Panc1 (cell line): ENCODE measurements around the gene LY9. TPM values are rescaled to one million over a fixed set of nuclear protein-coding genes. Genes with fewer than 3 reads are reported as not detected.

ENCODE experiments used
- ATAC-seq: fragments of 200-7000 bp; cut with Tn5 transposase; 2 replicates; pipeline ENCODE4 v1.9.1; 2020; ENCODE audit warnings: mild to moderate bottlenecking, moderate library complexity
- BruUV-seq: library from RNA; stranded (reverse); fragments of 400-500 nt; replicated peaks from 2 replicates; lab custom pipeline; 2021; lab: Mats Ljungman, UMichigan
- CTCF ChIA-PET: fragments of 300-600 bp; sonication (Branson Sonifier 250); formaldehyde crosslinking; loops from one replicate; lab custom pipeline; 2022; ENCODE audit warnings: antibody characterized with exemption; lab: Charles Lee
- POLR2A ChIA-PET: fragments of 300-600 bp; sonication (Branson Sonifier 250); formaldehyde crosslinking; loops from one replicate; lab custom pipeline; 2022; ENCODE audit warnings: antibody characterized with exemption; lab: Charles Lee
- DNase-seq: peaks from one replicate; pipeline ENCODE4 v3.0.0-alpha.2; 2010; ENCODE audit warnings: low read depth, low spot score
- H3K27ac ChIP-seq: 2 replicates; pipeline ENCODE4 v1.5.1; 2011; ENCODE audit warnings: mild to moderate bottlenecking, low read length, inconsistent platforms
- H3K27me3 ChIP-seq: fragments of 200-500 bp; sonication (Bioruptor generic); 2 replicates; pipeline ENCODE4 v1.6.0; 2014; ENCODE audit warnings: low read length, inconsistent platforms; ENCODE audit not compliant: control insufficient read depth, insufficient read depth
- H3K36me3 ChIP-seq: fragments of 200-500 bp; sonication (Bioruptor generic); 2 replicates; pipeline ENCODE4 v1.5.1; 2014; ENCODE audit warnings: inconsistent platforms, mild to moderate bottlenecking, low read length, moderate library complexity; ENCODE audit not compliant: control insufficient read depth, insufficient read depth
- H3K4me1 ChIP-seq: 2 replicates; pipeline ENCODE4 v1.5.1; 2011; ENCODE audit warnings: inconsistent platforms, mild to moderate bottlenecking, low read length, moderate library complexity; ENCODE audit not compliant: control insufficient read depth, insufficient read depth
- H3K4me3 ChIP-seq, 2 experiments: 2 replicates each; pipeline ENCODE4 v1.5.1; 2011 to 2012; ENCODE audit warnings: low read depth in 2 of 2, low read length in 2 of 2, mild to moderate bottlenecking in 2 of 2, inconsistent platforms in 1 of 2, moderate library complexity in 1 of 2
- H3K9me3 ChIP-seq: fragments of 200-500 bp; sonication (Bioruptor generic); 2 replicates; pipeline ENCODE4 v1.5.1; 2014; ENCODE audit warnings: low read depth, mild to moderate bottlenecking, inconsistent platforms, low read length, moderate library complexity; ENCODE audit not compliant: control insufficient read depth, insufficient read depth
- POLR2AphosphoS5 ChIP-seq: IDR thresholded peaks from 2 replicates; pipeline ENCODE4 v1.6.1; 2012; ENCODE audit warnings: mild to moderate bottlenecking, low read depth, low read length, moderate library complexity
- SIN3A ChIP-seq: IDR thresholded peaks from 2 replicates; pipeline ENCODE4 v1.6.1; 2012; ENCODE audit warnings: low read depth, mild to moderate bottlenecking, low read length, moderate library complexity, borderline replicate concordance; ENCODE audit not compliant: insufficient read depth
- TCF7L2 ChIP-seq: IDR thresholded peaks from 2 replicates; pipeline ENCODE4 v1.6.1; 2011; ENCODE audit warnings: mild to moderate bottlenecking, low read depth, low read length, inconsistent platforms
- in situ Hi-C: cut with HindIII; loops from 2 replicates; pipeline ENCODE4 v1.10.0; 2016; ENCODE audit warnings: low sequenced_read_pairs, low pct_unique_long_range_greater_than_20kb
- intact Hi-C: fragments of 100-400 bp; cut with micrococcal nuclease; formaldehyde crosslinking; loops from one replicate; pipeline ENCODE4 v1.10.0; 2022; ENCODE audit not compliant: unreplicated experiment
- total RNA-seq: library from RNA; stranded (reverse); gene quantifications from one replicate; pipeline ENCODE4 v1.2.1, GENCODE V29; 2021; ENCODE audit not compliant: unreplicated experiment
- TF ChIP-seq, protein P1 (sequence below): fragments of 450-650 bp; IDR thresholded peaks from 2 replicates; pipeline ENCODE4 v1.5.1; 2017; ENCODE audit warnings: mild to moderate bottlenecking
- TF ChIP-seq, protein P2 (sequence below), 2 experiments: IDR thresholded peaks; 2 replicates each; pipeline ENCODE4 v1.6.1; 2011 to 2012; ENCODE audit warnings: low read depth in 2 of 2, control low read depth in 1 of 2, low read length in 1 of 2, mild to moderate bottlenecking in 1 of 2, moderate library complexity in 1 of 2; ENCODE audit not compliant: insufficient read depth in 1 of 2

Gene LY9
- total RNA-seq, 1 experiment from 2014 or later = 0.10 TPM

DNA sequence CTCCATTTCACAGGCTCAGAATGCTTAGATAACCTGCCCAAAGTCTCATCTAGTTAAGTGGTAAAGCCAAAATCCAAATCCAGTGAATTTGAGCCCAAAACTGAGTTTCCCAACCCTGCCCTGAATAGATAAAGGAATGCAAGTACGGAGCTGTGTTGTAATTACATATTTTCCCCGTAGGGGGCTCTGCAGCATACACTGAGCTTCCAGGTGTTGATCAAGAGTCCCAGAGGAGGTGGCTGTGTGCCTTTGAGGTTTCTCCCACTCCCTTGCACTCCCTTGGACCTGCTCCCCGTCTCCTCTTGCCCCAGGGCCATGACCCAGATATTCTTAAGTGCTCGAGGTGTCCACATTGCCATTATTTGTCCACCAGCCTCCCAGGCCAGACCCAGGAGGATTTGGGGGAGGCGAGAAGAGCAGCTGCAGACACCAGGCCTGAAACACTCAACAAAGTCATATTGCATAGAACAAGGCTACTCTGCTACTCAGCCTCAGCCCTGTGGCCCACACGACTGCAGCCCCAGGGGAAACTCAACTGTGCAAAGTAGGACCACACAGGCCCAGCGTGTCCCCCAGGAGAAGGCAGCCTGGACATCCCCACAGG, 18.4 kb upstream of the LY9 start:
- intact Hi-C loops = no loop called here
- no peak overlapping the region for H3K27ac ChIP-seq
- peak; percentile 61; the same call in 1 of the 2 replicates for ATAC-seq
- POLR2A ChIA-PET = no interaction called here
- CTCF ChIA-PET = interaction anchor here (1.4 kb wide), 1 partner anchor 174 kb away, joined by 5 read pairs; no protein-coding TSS in a partner anchor
- TF ChIP-seq SIN3A = no peak
- TF ChIP-seq, protein P1, sequence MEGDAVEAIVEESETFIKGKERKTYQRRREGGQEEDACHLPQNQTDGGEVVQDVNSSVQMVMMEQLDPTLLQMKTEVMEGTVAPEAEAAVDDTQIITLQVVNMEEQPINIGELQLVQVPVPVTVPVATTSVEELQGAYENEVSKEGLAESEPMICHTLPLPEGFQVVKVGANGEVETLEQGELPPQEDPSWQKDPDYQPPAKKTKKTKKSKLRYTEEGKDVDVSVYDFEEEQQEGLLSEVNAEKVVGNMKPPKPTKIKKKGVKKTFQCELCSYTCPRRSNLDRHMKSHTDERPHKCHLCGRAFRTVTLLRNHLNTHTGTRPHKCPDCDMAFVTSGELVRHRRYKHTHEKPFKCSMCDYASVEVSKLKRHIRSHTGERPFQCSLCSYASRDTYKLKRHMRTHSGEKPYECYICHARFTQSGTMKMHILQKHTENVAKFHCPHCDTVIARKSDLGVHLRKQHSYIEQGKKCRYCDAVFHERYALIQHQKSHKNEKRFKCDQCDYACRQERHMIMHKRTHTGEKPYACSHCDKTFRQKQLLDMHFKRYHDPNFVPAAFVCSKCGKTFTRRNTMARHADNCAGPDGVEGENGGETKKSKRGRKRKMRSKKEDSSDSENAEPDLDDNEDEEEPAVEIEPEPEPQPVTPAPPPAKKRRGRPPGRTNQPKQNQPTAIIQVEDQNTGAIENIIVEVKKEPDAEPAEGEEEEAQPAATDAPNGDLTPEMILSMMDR = peak; percentile 74
- H3K4me3 ChIP-seq = no peak overlapping the region
- H3K4me1 ChIP-seq = no peaks in the 10 kb centered on the region
- in situ Hi-C loops = no loop called here
- peaks cover 5% of the 10 kb centered on the region for H3K27me3 ChIP-seq
- DNase-seq = peak; percentile 32
- H3K9me3 ChIP-seq = no peaks in the 10 kb centered on the region
- H3K36me3 ChIP-seq = no peaks in the 10 kb centered on the region
- BruUV-seq = no TSS peak

DNA sequence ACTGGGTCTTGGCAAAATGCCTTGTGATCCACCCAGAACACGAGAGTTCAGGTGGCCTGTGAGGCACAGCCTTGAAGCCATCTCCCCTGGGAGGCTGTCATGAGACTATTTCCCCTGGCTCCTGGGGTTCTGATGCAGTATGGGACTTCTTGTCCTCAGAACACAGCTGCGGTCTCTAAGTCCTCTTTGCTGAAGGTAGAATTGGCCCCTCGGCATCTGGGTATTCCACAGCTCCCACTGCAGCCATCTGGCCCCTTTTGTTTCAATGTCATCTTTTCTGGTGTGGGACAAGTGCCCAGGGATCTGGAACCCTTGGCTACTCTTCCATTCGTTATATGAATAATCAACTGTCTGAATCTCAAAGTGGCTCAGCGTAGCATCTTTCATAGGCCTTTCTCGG, 17.0 kb upstream of the LY9 start:
- CTCF ChIA-PET = no interaction called here
- intact Hi-C loops = no loop called here
- BruUV-seq = no TSS peak
- Histone ChIP-seq H3K36me3 (no peaks in the 10 kb centered on the region), H3K27me3 (peaks cover 2% of the 10 kb centered on the region; the same call in 1 of the 2 replicates), H3K4me3 (no peak overlapping the region), H3K9me3 (no peaks in the 10 kb centered on the region), H3K4me1 (no peaks in the 10 kb centered on the region), H3K27ac (no peak overlapping the region)
- TF ChIP-seq POLR2AphosphoS5 (no peak), TCF7L2 (no peak), SIN3A (no peak)
- TF ChIP-seq, protein P2, sequence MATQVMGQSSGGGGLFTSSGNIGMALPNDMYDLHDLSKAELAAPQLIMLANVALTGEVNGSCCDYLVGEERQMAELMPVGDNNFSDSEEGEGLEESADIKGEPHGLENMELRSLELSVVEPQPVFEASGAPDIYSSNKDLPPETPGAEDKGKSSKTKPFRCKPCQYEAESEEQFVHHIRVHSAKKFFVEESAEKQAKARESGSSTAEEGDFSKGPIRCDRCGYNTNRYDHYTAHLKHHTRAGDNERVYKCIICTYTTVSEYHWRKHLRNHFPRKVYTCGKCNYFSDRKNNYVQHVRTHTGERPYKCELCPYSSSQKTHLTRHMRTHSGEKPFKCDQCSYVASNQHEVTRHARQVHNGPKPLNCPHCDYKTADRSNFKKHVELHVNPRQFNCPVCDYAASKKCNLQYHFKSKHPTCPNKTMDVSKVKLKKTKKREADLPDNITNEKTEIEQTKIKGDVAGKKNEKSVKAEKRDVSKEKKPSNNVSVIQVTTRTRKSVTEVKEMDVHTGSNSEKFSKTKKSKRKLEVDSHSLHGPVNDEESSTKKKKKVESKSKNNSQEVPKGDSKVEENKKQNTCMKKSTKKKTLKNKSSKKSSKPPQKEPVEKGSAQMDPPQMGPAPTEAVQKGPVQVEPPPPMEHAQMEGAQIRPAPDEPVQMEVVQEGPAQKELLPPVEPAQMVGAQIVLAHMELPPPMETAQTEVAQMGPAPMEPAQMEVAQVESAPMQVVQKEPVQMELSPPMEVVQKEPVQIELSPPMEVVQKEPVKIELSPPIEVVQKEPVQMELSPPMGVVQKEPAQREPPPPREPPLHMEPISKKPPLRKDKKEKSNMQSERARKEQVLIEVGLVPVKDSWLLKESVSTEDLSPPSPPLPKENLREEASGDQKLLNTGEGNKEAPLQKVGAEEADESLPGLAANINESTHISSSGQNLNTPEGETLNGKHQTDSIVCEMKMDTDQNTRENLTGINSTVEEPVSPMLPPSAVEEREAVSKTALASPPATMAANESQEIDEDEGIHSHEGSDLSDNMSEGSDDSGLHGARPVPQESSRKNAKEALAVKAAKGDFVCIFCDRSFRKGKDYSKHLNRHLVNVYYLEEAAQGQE (IDR thresholded peaks at IDR 0.05; ENCODE audit: insufficient read depth in 1 of 2, low read depth in 2 of 2, low read length in 1 of 2) = no peak
- TF ChIP-seq, protein P1 = no peak
- no peak for DNase-seq
- POLR2A ChIA-PET = no interaction called here
- ATAC-seq = no peak
- in situ Hi-C loops = no loop called here
